IMR-90 (cell line): ENCODE measurements around the gene CABP5. TPM values are rescaled to one million over a fixed set of nuclear protein-coding genes. Genes with fewer than 3 reads are reported as not detected.

Source experiments
- ATAC-seq: fragments of 200-7000 bp; cut with Tn5 transposase; 2 replicates; pipeline ENCODE4 v1.9.1; 2020; ENCODE audit warnings: low read depth, mild to moderate bottlenecking, moderate library complexity
- Bru-seq: library from RNA; stranded (reverse); fragments of 400-500 nt; gene quantifications from one replicate; lab custom pipeline; 2021; lab: Mats Ljungman, UMichigan
- BruChase-seq, 2 experiments: library from RNA; stranded (reverse); fragments of 400-500 nt; gene quantifications; one replicate each; lab custom pipeline; 2021; lab: Mats Ljungman, UMichigan
- BruUV-seq: library from RNA; stranded (reverse); fragments of 400-500 nt; replicated peaks from 2 replicates; lab custom pipeline; 2021; lab: Mats Ljungman, UMichigan
- CTCF ChIA-PET: fragments of 300-600 bp; formaldehyde crosslinking; extraction: SDS; loops from one replicate; lab custom pipeline; 2021; ENCODE audit warnings: antibody characterized with exemption; lab: Yijun Ruan, JAX
- POLR2A ChIA-PET: fragments of 300-600 bp; sonication (Branson Sonifier 250); formaldehyde crosslinking; loops from one replicate; lab custom pipeline; 2022; ENCODE audit warnings: antibody characterized with exemption; ENCODE audit not compliant: unreplicated experiment; lab: Charles Lee
- DNase-seq: peaks from one replicate; pipeline ENCODE4 v3.0.0; 2013
- H2AFZ ChIP-seq: replicated peaks from 2 replicates; pipeline ENCODE3; 2013; ENCODE audit warnings: low read length, mild to moderate bottlenecking; ENCODE audit not compliant: poor library complexity
- H2AK5ac ChIP-seq: 2 replicates; pipeline ENCODE4 v1.6.1; 2013; ENCODE audit warnings: low read depth, low read length, inconsistent platforms
- H2AK9ac ChIP-seq: replicated peaks from 2 replicates; pipeline ENCODE3; 2013; ENCODE audit warnings: mild to moderate bottlenecking, low read depth, low read length, moderate library complexity; ENCODE audit not compliant: poor library complexity
- H2BK120ac ChIP-seq: 2 replicates; pipeline ENCODE4 v1.6.1; 2013; ENCODE audit warnings: low read depth, low read length, inconsistent platforms
- H2BK15ac ChIP-seq: 3 replicates; pipeline ENCODE4 v1.6.1; 2013; ENCODE audit warnings: low read depth, low read length, inconsistent platforms
- H2BK20ac ChIP-seq: 2 replicates; pipeline ENCODE4 v1.6.1; 2013; ENCODE audit warnings: low read depth, mild to moderate bottlenecking, inconsistent platforms, low read length, moderate library complexity
- H2BK5ac ChIP-seq: 2 replicates; pipeline ENCODE4 v1.6.1; 2013; ENCODE audit warnings: mild to moderate bottlenecking, low read depth, low read length, inconsistent platforms; ENCODE audit not compliant: poor library complexity, severe bottlenecking
- H3K14ac ChIP-seq: replicated peaks from 2 replicates; pipeline ENCODE4 v1.6.1; 2013; ENCODE audit warnings: low read depth, low read length, inconsistent platforms
- H3K18ac ChIP-seq: 2 replicates; pipeline ENCODE4 v1.6.1; 2013; ENCODE audit warnings: low read depth, low read length, control low read depth
- H3K23ac ChIP-seq: 2 replicates; pipeline ENCODE4 v1.6.1; 2013; ENCODE audit warnings: low read depth, low read length, inconsistent platforms
- H3K27ac ChIP-seq: 2 replicates; pipeline ENCODE4 v1.5.1; 2013; ENCODE audit warnings: mild to moderate bottlenecking, control low read depth, low read length; ENCODE audit not compliant: insufficient read depth
- H3K27me3 ChIP-seq: 2 replicates; pipeline ENCODE4 v1.6.1; 2013; ENCODE audit warnings: low read length; ENCODE audit not compliant: control insufficient read depth, insufficient read depth
- H3K36me3 ChIP-seq: 2 replicates; pipeline ENCODE4 v1.6.1; 2013; ENCODE audit warnings: low read length, mixed read lengths; ENCODE audit not compliant: control insufficient read depth, insufficient read depth
- H3K4ac ChIP-seq: 2 replicates; pipeline ENCODE4 v1.6.1; 2013; ENCODE audit warnings: low read depth, low read length, inconsistent platforms
- H3K4me1 ChIP-seq: 2 replicates; pipeline ENCODE4 v1.6.1; 2013; ENCODE audit warnings: low read length, mixed read lengths; ENCODE audit not compliant: control insufficient read depth, insufficient read depth
- H3K4me2 ChIP-seq: 2 replicates; pipeline ENCODE4 v1.6.1; 2013; ENCODE audit warnings: low read depth, mild to moderate bottlenecking, control low read depth, low read length, moderate library complexity
- H3K4me3 ChIP-seq: 2 replicates; pipeline ENCODE4 v1.5.1; 2013; ENCODE audit warnings: low read depth, mild to moderate bottlenecking, control low read depth, low read length, moderate library complexity; ENCODE audit not compliant: insufficient read depth
- H3K56ac ChIP-seq: 2 replicates; pipeline ENCODE4 v1.6.1; 2013; ENCODE audit warnings: low read length, inconsistent platforms; ENCODE audit not compliant: insufficient read depth; ENCODE audit errors: extremely low read depth
- H3K79me1 ChIP-seq, 2 experiments: 2 replicates each; pipeline ENCODE4 v1.6.1; 2013; ENCODE audit warnings: low read length in 2 of 2, inconsistent platforms in 1 of 2, low read depth in 1 of 2
- H3K9ac ChIP-seq: 2 replicates; pipeline ENCODE4 v1.6.1; 2013; ENCODE audit warnings: low read depth, low read length, control low read depth
- H3K9me1 ChIP-seq: 2 replicates; pipeline ENCODE4 v1.6.1; 2013; ENCODE audit warnings: low read length, inconsistent platforms; ENCODE audit not compliant: insufficient read depth
- H3K9me3 ChIP-seq: 2 replicates; pipeline ENCODE4 v1.6.1; 2013; ENCODE audit warnings: low read length; ENCODE audit not compliant: control insufficient read depth, insufficient read depth
- H4K20me1 ChIP-seq: 2 replicates; pipeline ENCODE4 v1.6.1; 2013; ENCODE audit warnings: low read length, inconsistent platforms; ENCODE audit not compliant: insufficient read depth
- H4K5ac ChIP-seq: 2 replicates; pipeline ENCODE4 v1.6.1; 2013; ENCODE audit warnings: mild to moderate bottlenecking, low read depth, low read length, control low read depth
- H4K8ac ChIP-seq, 2 experiments: 2 replicates each; pipeline ENCODE4 v1.6.1; 2013; ENCODE audit warnings: low read depth in 2 of 2, low read length in 2 of 2, control low read depth in 1 of 2, inconsistent platforms in 1 of 2
- H4K91ac ChIP-seq: 2 replicates; pipeline ENCODE4 v1.6.1; 2013; ENCODE audit warnings: low read depth, low read length, inconsistent platforms; ENCODE audit not compliant: insufficient read depth
- CTCF ChIP-seq: conservative IDR thresholded peaks from 2 replicates; pipeline ENCODE4 v1.5.1; 2012; ENCODE audit warnings: mild to moderate bottlenecking, low read depth, low read length, improper control_type of control experiment
- FOS ChIP-seq: fragments of 150-350 bp; IDR thresholded peaks from 2 replicates; pipeline ENCODE4 v1.6.1; 2016; ENCODE audit warnings: low read depth, low read length
- MAZ ChIP-seq: IDR thresholded peaks from 2 replicates; pipeline ENCODE4 v1.6.1; 2012; ENCODE audit warnings: low read depth, mild to moderate bottlenecking, low read length, improper control_type of control experiment, moderate library complexity, borderline replicate concordance
- NFE2L2 ChIP-seq: fragments of 150-350 bp; IDR thresholded peaks from 2 replicates; pipeline ENCODE4 v1.6.1; 2016; ENCODE audit warnings: low read depth, mild to moderate bottlenecking, low read length
- POLR2A ChIP-seq: IDR thresholded peaks from 2 replicates; pipeline ENCODE4 v1.6.1; 2012; ENCODE audit warnings: mild to moderate bottlenecking, low read depth, low read length
- WGBS, 2 experiments: methylation state at CpG; one replicate each; pipeline versions ENCODE4 v1.1.5 to v1.1.7; 2013; ENCODE audit warnings: missing lambda C conversion rate in 2 of 2; ENCODE audit not compliant: insufficient read length in 1 of 2; ENCODE audit errors: extremely low coverage in 2 of 2; 5-methylcytosine and 5-hydroxymethylcytosine counted together
- dilution Hi-C: fragments of 300-500 bp; cut with HindIII; formaldehyde crosslinking; loops from one replicate; pipeline ENCODE4 v1.14.3; 2018; ENCODE audit warnings: low sequenced_read_pairs; ENCODE audit not compliant: unreplicated experiment
- in situ Hi-C: fragments of 300-500 bp; cut with MboI; formaldehyde crosslinking; loops from 3 replicates; pipeline ENCODE4 v1.14.3; 2019; ENCODE audit warnings: low sequenced_read_pairs, inconsistent platforms, mixed read lengths
- intact Hi-C: fragments of 100-400 bp; cut with micrococcal nuclease; formaldehyde crosslinking; loops from 2 replicates; pipeline ENCODE4 v1.10.0; 2022
- long read RNA-seq: library from polyadenylated mRNA; unstranded; transcript quantifications from one replicate; pipeline ENCODE4 v2.0.0, GENCODE V29; 2021; ENCODE audit not compliant: unreplicated experiment
- polyA plus RNA-seq, 3 experiments: library from polyadenylated mRNA; depleted of rRNA; stranded (reverse); fragments of >200 nt; gene quantifications; 2 replicates each; pipeline ENCODE4 v1.2.3, GENCODE V29; 2012; ENCODE audit warnings: low replicate concordance in 1 of 3
- total RNA-seq: library from RNA; depleted of rRNA; stranded (reverse); fragments of >200 nt; gene quantifications from 2 replicates; pipeline ENCODE4 v1.2.3, GENCODE V29; 2012; rRNA removed

The CABP5 gene
- not detected in 2 replicates for total RNA-seq
- not detected in 2 replicates for polyA plus RNA-seq (2012; rRNA removed)
- polyA plus RNA-seq (2012; cell fraction: cytosol; rRNA removed), result not detected in 2 replicates
- not detected in 2 replicates for polyA plus RNA-seq (2012; cell fraction: nucleus; rRNA removed; ENCODE audit: low replicate concordance)
- not detected for Bru-seq, nascent RNA
- BruChase-seq, experiment 1, labeled RNA remaining after a 6-hour chase, result not detected
- BruChase-seq, experiment 2, labeled RNA remaining after a 2-hour chase, result not detected
- long read RNA-seq, result 0 reads

GRCh38 chr19:48043675-48044258 is at the start of gene CABP5:
CABP5 (minus strand) TSS chr19:48044079; CDS start chr19:48043922, 157 bp downstream.
- no peak for ATAC-seq

More at GRCh38 chr19:48043675-48044258, at the start of gene CABP5:
- H3K9ac ChIP-seq, result no peak within 1 kb of the TSS
- 33% methylated on average over 1 of the region's 10 CpGs; no CpG with 5 or more reads in 1 of the 2 experiments for WGBS, 2 experiments
- H3K79me1 ChIP-seq, result no peaks in the 10 kb centered on the region
- no peak within 1 kb of the TSS for H2AK9ac ChIP-seq
- no peak within 1 kb of the TSS for H4K5ac ChIP-seq
- H3K27ac ChIP-seq, result no peak within 1 kb of the TSS
- no peak within 1 kb of the TSS for H4K91ac ChIP-seq
- H2BK5ac ChIP-seq, result no peak within 1 kb of the TSS
- H2BK15ac ChIP-seq, result no peak within 1 kb of the TSS
- no peaks in the 10 kb centered on the region; the same call in none of the 2 replicates for H3K27me3 ChIP-seq
- no peak within 1 kb of the TSS for H3K23ac ChIP-seq
- H3K4me1 ChIP-seq, result no peaks in the 10 kb centered on the region
- H3K9me3 ChIP-seq, result peaks cover 2% of the 10 kb centered on the region; the same call in 1 of the 2 replicates
- H3K4ac ChIP-seq, result no peak within 1 kb of the TSS
- dilution Hi-C loops, result no loop called here
- no peak within 1 kb of the TSS for H2BK20ac ChIP-seq
- TF ChIP-seq NFE2L2 (no peak), FOS (no peak), CTCF (no peak), MAZ (no peak), POLR2A (no peak)
- no peak within 1 kb of the TSS for H2AK5ac ChIP-seq
- H2AFZ ChIP-seq, result no peak within 1 kb of the TSS
- H3K14ac ChIP-seq, result no peak within 1 kb of the TSS
- H3K18ac ChIP-seq, result no peak within 1 kb of the TSS
- intact Hi-C loops, result no loop called here
- H4K20me1 ChIP-seq, result no peaks in the 10 kb centered on the region; the same call in 1 of the 2 replicates
- no peak within 1 kb of the TSS for H3K4me3 ChIP-seq
- H3K56ac ChIP-seq, result no peak within 1 kb of the TSS
- POLR2A ChIA-PET, result no interaction called here
- H3K36me3 ChIP-seq, result no peaks in the 10 kb centered on the region
- H3K9me1 ChIP-seq, result no peaks in the 10 kb centered on the region
- no peak within 1 kb of the TSS for H2BK120ac ChIP-seq
- BruUV-seq, result no TSS peak
- no peak within 1 kb of the TSS for H3K4me2 ChIP-seq
- H4K8ac ChIP-seq, result no peak within 1 kb of the TSS
- CTCF ChIA-PET, result no interaction called here
- DNase-seq, result no peak
- in situ Hi-C loops, result no loop called here
